Measurements from ENCODE around the gene PPP1R16B.
A peak's percentile ranks its signal among the peaks of the same experiment; 100 is the strongest.

DNA sequence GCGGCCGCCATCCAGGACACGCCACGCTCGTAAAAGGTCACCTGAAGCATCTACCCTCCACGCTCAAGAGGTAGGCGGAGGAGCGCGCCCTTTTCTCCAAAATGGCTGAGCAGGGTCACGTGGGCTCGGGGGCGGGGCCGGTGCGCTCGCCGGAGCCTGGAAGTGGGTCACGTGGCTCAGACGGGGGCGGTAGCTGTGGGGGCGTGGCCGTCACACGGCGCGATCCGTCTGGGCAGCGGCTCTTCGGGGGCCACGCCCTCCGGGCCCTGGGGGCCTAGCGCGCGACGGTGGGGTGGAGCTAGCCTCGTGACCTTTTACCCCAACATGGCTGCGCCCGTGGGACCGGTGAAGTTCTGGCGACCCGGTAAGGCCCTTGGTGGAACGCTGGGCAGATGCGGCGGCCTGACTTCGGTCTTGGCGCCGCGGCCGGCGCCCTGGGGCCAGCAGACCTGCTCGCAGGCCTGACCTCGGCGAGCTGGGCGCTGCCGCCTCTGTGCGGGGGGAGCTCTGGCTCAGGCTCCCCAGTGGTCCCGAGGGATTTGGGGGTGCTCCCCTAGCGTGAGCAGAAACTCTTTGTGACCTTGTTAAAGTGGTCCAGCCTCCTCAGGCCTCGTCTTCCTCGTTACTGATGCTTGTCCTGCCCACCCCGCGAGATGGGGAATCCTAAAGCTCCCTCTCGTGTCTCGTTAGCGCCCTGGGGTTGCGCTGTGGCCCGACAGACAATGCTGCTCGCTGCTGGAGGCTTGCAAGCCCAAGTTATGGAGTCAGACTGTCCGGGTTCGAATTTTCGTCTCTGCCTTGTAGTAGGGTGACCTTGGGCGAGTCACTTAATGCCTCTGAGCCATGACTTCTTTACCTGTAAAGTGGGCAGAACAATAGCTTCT lies 156.8 kb downstream of the PPP1R16B start, which contains the start of gene DHX35:
- TF ChIP-seq, protein P1, sequence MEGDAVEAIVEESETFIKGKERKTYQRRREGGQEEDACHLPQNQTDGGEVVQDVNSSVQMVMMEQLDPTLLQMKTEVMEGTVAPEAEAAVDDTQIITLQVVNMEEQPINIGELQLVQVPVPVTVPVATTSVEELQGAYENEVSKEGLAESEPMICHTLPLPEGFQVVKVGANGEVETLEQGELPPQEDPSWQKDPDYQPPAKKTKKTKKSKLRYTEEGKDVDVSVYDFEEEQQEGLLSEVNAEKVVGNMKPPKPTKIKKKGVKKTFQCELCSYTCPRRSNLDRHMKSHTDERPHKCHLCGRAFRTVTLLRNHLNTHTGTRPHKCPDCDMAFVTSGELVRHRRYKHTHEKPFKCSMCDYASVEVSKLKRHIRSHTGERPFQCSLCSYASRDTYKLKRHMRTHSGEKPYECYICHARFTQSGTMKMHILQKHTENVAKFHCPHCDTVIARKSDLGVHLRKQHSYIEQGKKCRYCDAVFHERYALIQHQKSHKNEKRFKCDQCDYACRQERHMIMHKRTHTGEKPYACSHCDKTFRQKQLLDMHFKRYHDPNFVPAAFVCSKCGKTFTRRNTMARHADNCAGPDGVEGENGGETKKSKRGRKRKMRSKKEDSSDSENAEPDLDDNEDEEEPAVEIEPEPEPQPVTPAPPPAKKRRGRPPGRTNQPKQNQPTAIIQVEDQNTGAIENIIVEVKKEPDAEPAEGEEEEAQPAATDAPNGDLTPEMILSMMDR (IDR thresholded peaks at IDR 0.05; ENCODE audit: insufficient read depth, low read length, poor library complexity, severe bottlenecking): peak; percentile 48
- TF ChIP-seq EZH2phosphoT487 (conservative IDR thresholded peaks at IDR 0.05; ENCODE audit: low read length): no peak

Measured in SU-DHL-6 (cell line).